GM21786 (cell line): Measurements from ENCODE around the gene NT5C1A.

ENCODE experiments used
- ATAC-seq: cut with Tn5 transposase; IDR thresholded peaks from one replicate; pipeline ENCODE4 v1.9.1; 2021; ENCODE audit not compliant: unreplicated experiment

Gene NT5C1A

DNA sequence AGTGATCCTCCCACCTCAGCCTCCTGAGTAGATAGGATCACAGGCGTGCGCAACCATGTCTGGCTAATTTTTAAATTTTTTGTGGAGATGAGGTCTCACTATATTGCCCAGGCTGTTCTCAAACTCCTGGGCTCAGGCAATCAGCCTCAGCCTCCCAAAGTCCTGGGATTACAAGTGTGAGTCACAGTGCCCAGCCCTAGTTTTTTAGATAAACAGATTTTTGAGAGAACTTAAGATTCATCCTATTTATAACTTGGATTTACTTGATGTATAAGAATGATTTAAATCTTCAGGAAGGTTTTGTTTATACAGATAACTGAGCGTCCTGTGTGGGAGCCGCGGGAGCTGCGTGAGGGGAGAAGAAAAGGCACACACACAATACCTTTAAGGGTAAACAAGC lies 58.7 kb downstream of the NT5C1A start:
- no peak for ATAC-seq

- ATAC-seq = no peak
Measured at GRCh38 chr1:39609618-39610331, 62.1 kb downstream of the NT5C1A start.
